Natural killer cell (primary cell): Measurements from ENCODE around the gene CRCP. TPM values are rescaled to one million over a fixed set of nuclear protein-coding genes. Genes with fewer than 3 reads are reported as not detected.
A peak's percentile ranks its signal among the peaks of the same experiment; 100 is the strongest.
"Not testable (repeated sequence)": the region's sequence is repeated elsewhere in the genome, so short reads cannot be mapped to it uniquely, and the experiment has no call there.

Experiments used
- ATAC-seq, 3 donors: fragments of 150-1000 bp in 2 of 3; fragments of 200-7000 bp in 1 of 3; cut with Tn5 transposase; 1 replicate in 1 of 3; 2 replicates in 2 of 3; pipeline ENCODE4 v1.10.0; 2021; ENCODE audit warnings: mild to moderate bottlenecking in 2 of 3, moderate library complexity in 2 of 3
- DNase-seq, 2 donors: peaks; one replicate each; pipeline versions ENCODE4 v3.0.0 to v3.0.0-alpha.2; 2013 to 2021; ENCODE audit warnings: mixed read lengths in 1 of 2
- H3K27ac ChIP-seq: one replicate; pipeline ENCODE4 v1.5.1; 2013; ENCODE audit warnings: mild to moderate bottlenecking, low read length
- H3K27me3 ChIP-seq: one replicate; pipeline ENCODE4 v1.6.1; 2013; ENCODE audit warnings: low read length; ENCODE audit not compliant: control insufficient read depth, insufficient read depth
- H3K36me3 ChIP-seq: one replicate; pipeline ENCODE4 v1.6.1; 2013; ENCODE audit warnings: low read length; ENCODE audit not compliant: control insufficient read depth, insufficient read depth
- H3K4me1 ChIP-seq: one replicate; pipeline ENCODE4 v1.6.1; 2013; ENCODE audit warnings: low read length; ENCODE audit not compliant: control insufficient read depth, insufficient read depth
- H3K4me3 ChIP-seq: one replicate; pipeline ENCODE4 v1.5.1; 2013; ENCODE audit warnings: low read length
- H3K9me3 ChIP-seq: one replicate; pipeline ENCODE4 v1.6.1; 2013; ENCODE audit warnings: low read length; ENCODE audit not compliant: control insufficient read depth, insufficient read depth
- H3K27ac Mint-ChIP-seq, 2 donors: one replicate each; pipeline ENCODE4 v1.8.0; 2022; ENCODE audit warnings: mild to moderate bottlenecking in 2 of 2, mixed read lengths in 2 of 2, moderate library complexity in 1 of 2
- H3K27me3 Mint-ChIP-seq, 2 donors: one replicate each; pipeline ENCODE4 v1.8.0; 2022; ENCODE audit warnings: low read depth in 2 of 2, mixed read lengths in 2 of 2
- H3K36me3 Mint-ChIP-seq: one replicate; pipeline ENCODE4 v1.8.0; 2022; ENCODE audit warnings: mixed read lengths
- H3K4me1 Mint-ChIP-seq, 2 donors: one replicate each; pipeline ENCODE4 v1.8.0; 2022; ENCODE audit warnings: mixed read lengths in 2 of 2
- H3K4me3 Mint-ChIP-seq: one replicate; pipeline ENCODE4 v1.8.0; 2022; ENCODE audit warnings: mild to moderate bottlenecking, moderate library complexity, mixed read lengths
- H3K9me3 Mint-ChIP-seq, 2 donors: one replicate each; pipeline ENCODE4 v1.8.0; 2022; ENCODE audit warnings: mixed read lengths in 2 of 2
- WGBS: methylation state at CpG from one replicate; pipeline ENCODE4 v1.1.7; 2013; ENCODE audit warnings: missing lambda C conversion rate; ENCODE audit not compliant: insufficient coverage; 5-methylcytosine and 5-hydroxymethylcytosine counted together
- intact Hi-C: fragments of 100-400 bp; cut with micrococcal nuclease; formaldehyde crosslinking; loops from one replicate; pipeline ENCODE4 v1.14.2; 2022
- total RNA-seq, 4 donors: library from RNA; stranded (reverse); fragments of 120-200 nt in 1 of 4; gene quantifications; one replicate each; pipeline versions ENCODE4 v1.2.3 to v1.2.4, GENCODE V29; 2013 to 2022
- TF ChIP-seq, protein P1 (sequence below): fragments of 200-600 bp; IDR thresholded peaks from one replicate; pipeline ENCODE4 v1.8.0; 2022; ENCODE audit warnings: antibody characterized with exemption

The CRCP gene
- total RNA-seq, 3 donors from 2014 or later (not counting 1 experiment from before 2014, with no cell fraction given) = 67.5 to 72.1 (median 68.0) TPM

DNA sequence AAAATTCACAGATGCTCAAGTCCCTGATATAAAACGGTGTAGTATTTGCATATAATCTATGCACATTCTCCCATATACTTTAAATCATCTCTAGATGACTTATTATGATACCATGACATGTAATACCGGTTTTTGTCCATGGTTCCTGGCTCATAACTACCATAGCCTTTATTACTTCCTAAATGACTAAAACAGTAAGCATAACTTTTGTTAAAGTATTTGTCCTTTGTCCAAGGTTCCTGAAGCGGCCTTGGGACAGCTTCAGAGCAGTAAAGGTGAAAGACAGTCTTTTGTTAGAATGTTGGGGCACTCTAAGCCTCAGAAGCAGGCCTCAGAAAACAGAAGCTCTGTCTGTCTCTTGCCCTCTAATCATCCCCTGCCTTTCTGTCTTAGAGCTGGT lies 4.0 kb downstream of the CRCP start:
- H3K36me3 Mint-ChIP-seq = no peaks in the 10 kb centered on the region
- TF ChIP-seq, protein P1, sequence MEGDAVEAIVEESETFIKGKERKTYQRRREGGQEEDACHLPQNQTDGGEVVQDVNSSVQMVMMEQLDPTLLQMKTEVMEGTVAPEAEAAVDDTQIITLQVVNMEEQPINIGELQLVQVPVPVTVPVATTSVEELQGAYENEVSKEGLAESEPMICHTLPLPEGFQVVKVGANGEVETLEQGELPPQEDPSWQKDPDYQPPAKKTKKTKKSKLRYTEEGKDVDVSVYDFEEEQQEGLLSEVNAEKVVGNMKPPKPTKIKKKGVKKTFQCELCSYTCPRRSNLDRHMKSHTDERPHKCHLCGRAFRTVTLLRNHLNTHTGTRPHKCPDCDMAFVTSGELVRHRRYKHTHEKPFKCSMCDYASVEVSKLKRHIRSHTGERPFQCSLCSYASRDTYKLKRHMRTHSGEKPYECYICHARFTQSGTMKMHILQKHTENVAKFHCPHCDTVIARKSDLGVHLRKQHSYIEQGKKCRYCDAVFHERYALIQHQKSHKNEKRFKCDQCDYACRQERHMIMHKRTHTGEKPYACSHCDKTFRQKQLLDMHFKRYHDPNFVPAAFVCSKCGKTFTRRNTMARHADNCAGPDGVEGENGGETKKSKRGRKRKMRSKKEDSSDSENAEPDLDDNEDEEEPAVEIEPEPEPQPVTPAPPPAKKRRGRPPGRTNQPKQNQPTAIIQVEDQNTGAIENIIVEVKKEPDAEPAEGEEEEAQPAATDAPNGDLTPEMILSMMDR = no peak
- H3K4me3 Mint-ChIP-seq = peak overlapping the region; percentile 10
- H3K27me3 ChIP-seq = no peaks in the 10 kb centered on the region
- DNase-seq = no peak
- H3K4me3 ChIP-seq = no peak overlapping the region
- peaks cover 20% of the 10 kb centered on the region for H3K4me1 ChIP-seq
- H3K9me3 Mint-ChIP-seq = no peaks in the 10 kb centered on the region
- 72% methylated on average over 3 of the region's 3 CpGs for WGBS
- intact Hi-C loops = loop anchor here (10.0 kb wide), 1 partner anchor 86 kb away; the partner anchor contains the start of gene TPST1
- H3K27ac ChIP-seq = no peak overlapping the region
- H3K27ac Mint-ChIP-seq = peak overlapping the region; percentile 99 to 100
- H3K27me3 Mint-ChIP-seq = no peaks in the 10 kb centered on the region
- no peaks in the 10 kb centered on the region for H3K9me3 ChIP-seq
- H3K36me3 ChIP-seq = no peaks in the 10 kb centered on the region
- peaks cover 45 to 46% of the 10 kb centered on the region in 2 donors for H3K4me1 Mint-ChIP-seq
- ATAC-seq = no peak

DNA sequence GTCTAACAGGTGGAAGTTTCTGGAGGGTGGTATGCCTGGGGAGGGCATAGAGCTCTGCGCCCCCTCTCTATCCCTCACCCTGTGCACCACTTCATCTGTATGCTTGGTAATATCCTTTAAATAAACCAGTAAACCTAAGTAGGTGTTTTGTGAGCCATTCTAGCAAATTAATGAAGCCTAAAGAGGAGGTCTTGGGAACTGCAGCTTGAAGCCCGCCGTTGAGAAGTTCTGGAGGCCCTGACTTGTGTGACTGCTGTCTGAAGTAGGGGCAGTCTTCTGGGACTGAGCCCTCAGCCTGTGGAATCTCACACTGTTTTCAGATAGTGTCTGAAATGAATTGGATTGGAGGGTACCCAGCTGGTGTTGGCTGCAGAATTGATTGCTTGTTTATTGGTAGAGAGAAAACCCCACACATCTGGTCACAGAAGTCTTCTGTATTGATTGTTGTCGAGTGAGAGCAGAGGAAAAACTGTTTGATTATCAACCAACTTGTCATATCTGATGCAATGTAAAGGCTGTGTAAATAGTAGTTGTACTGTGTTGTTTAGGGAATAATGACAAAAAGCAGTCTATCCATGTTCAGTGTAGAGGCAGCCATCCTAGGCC lies 4.7 kb downstream of the CRCP start:
- Mint-ChIP-seq H3K4me1 (peaks cover 47% of the 10 kb centered on the region in 2 donors), H3K9me3 (no peaks in the 10 kb centered on the region), H3K36me3 (no peaks in the 10 kb centered on the region), H3K27me3 (no peaks in the 10 kb centered on the region), H3K27ac (peak overlapping the region; percentile 99 to 100), H3K4me3 (no peak overlapping the region)
- peaks cover 15% of the 10 kb centered on the region for H3K4me1 ChIP-seq
- WGBS = 93% methylated on average over 2 of the region's 4 CpGs
- ATAC-seq (no peak), DNase-seq (no peak)
- H3K27me3 ChIP-seq = no peaks in the 10 kb centered on the region
- no peak overlapping the region for H3K4me3 ChIP-seq
- no peaks in the 10 kb centered on the region for H3K9me3 ChIP-seq
- no peaks in the 10 kb centered on the region for H3K36me3 ChIP-seq
- TF ChIP-seq, protein P1 = no peak
- intact Hi-C loops = loop anchor here (10.0 kb wide), 1 partner anchor 85 kb away; the partner anchor contains the start of gene TPST1
- no peak overlapping the region for H3K27ac ChIP-seq

DNA sequence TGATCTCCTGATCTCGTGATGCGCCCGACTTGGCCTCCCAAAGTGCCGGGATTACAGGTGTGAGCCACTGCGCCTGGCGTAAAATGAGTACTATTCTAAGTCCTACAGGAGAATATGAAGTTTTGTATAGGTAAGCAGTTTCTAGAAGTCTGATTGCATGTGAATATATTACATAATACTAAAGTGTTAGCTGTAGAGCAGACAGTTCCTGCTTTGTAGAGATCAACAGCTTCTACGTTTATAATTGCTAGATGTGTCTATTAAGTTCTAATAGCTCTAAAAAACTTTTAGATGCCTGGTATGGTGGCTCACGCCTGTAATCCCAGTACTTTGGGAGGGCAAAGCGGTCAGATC lies 8.5 kb downstream of the CRCP start:
- H3K4me1 Mint-ChIP-seq = peaks cover 43 to 48% of the 10 kb centered on the region in 2 donors
- WGBS = 96% methylated on average over 9 of the region's 9 CpGs
- no peak overlapping the region for H3K4me3 Mint-ChIP-seq
- Histone ChIP-seq H3K36me3 (no peaks in the 10 kb centered on the region), H3K27me3 (no peaks in the 10 kb centered on the region), H3K9me3 (no peaks in the 10 kb centered on the region), H3K4me3 (no peak overlapping the region), H3K27ac (no peak overlapping the region), H3K4me1 (peaks cover 3% of the 10 kb centered on the region)
- intact Hi-C loops = no loop called here
- H3K9me3 Mint-ChIP-seq = no peaks in the 10 kb centered on the region
- ATAC-seq (no peak), DNase-seq (no peak)
- TF ChIP-seq, protein P1 = no peak
- peak overlapping the region in 1 of 2 donors; percentile 68 for H3K27ac Mint-ChIP-seq
- H3K36me3 Mint-ChIP-seq = no peaks in the 10 kb centered on the region
- no peaks in the 10 kb centered on the region for H3K27me3 Mint-ChIP-seq

DNA sequence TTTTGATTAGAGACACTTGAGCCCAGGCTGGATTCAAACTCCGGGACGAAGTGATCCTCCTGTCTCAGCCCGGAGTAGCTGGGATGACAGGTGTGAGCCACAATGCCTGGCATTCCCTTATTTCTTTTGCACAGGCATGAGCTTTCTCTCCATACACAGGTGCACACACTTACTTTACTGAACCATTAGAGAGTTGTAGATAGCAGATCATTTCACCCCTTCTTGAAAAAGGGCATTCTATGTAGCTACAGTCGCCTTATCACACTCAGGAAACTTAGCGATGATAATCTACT lies 9.9 kb downstream of the CRCP start:
- not testable (repeated sequence) for H3K36me3 ChIP-seq, DNase-seq, H3K27me3 ChIP-seq, H3K4me1 ChIP-seq, H3K9me3 ChIP-seq, H3K9me3 Mint-ChIP-seq, H3K4me3 ChIP-seq, H3K36me3 Mint-ChIP-seq, ATAC-seq, H3K27me3 Mint-ChIP-seq
- intact Hi-C loops = loop anchor here (2.0 kb wide), 1 partner anchor 92 kb away; no protein-coding TSS in a partner anchor
- peaks cover 36 to 40% of the 10 kb centered on the region in 2 donors for H3K4me1 Mint-ChIP-seq
- H3K4me3 Mint-ChIP-seq = peak overlapping the region; percentile 68
- H3K27ac ChIP-seq = peak overlapping the region; percentile 85
- H3K27ac Mint-ChIP-seq = peak overlapping the region; percentile 94 to 99
- WGBS = 97% methylated on average over 5 of the region's 5 CpGs
